ENCODE data around the gene MYO7B.
A peak's percentile ranks its signal among the peaks of the same experiment; 100 is the strongest.

Gene MYO7B

GRCh38 chr2:127597046-127597983 lies 61.8 kb downstream of the MYO7B start:
- peak overlapping the region; percentile 43 for H3K4me3 ChIP-seq (ENCODE audit: low read length)

DNA sequence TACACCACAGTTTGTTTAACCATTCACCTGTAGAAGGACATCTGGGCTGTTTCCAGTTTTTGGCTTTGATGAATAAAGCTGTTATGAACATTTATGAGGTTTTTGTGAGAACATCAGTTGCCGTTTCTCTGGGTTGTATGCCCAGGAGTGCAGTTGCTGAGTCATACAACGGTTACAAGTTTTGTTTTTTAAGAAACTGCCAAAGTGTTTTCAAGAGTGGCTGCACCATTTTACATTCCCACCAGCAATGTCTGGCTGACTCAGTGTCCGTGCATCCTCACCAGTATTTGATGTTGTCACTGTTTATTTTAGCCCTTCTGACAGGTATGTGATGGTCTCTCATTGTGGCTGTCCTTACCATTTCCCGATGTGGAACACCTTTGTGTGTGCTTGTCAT lies 62.5 kb downstream of the MYO7B start:
- DNase-seq (ENCODE audit: low read depth, low spot score): peak; percentile 86
- H3K4me3 ChIP-seq (ENCODE audit: low read length): peak overlapping the region; percentile 43

More at GRCh38 chr2:127597046-127597983, 61.8 kb downstream of the MYO7B start:
- DNase-seq (ENCODE audit: low read depth, low spot score): peak; percentile 70

DNA sequence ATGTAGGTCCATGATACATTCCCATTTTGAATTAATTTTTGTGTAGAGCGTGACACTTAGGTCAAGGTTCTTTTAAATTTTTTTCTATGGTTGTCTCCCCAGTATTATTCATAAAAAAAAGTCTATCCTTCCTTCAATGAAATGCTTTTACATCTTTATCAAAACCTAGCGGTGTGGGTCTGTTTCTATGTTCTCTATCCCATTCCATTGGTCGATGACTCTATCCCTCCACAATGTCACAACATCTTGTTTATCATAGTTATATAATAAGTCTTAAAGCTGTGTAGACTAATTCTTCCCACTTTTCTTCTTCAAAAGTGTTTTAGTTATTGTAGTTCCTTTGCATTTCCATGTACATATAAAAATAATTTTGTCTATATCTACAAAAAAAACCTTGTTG lies 63.2 kb downstream of the MYO7B start:
- DNase-seq (ENCODE audit: low read depth, low spot score): no peak
- peak overlapping the region; percentile 43 for H3K4me3 ChIP-seq (ENCODE audit: low read length)

DNA sequence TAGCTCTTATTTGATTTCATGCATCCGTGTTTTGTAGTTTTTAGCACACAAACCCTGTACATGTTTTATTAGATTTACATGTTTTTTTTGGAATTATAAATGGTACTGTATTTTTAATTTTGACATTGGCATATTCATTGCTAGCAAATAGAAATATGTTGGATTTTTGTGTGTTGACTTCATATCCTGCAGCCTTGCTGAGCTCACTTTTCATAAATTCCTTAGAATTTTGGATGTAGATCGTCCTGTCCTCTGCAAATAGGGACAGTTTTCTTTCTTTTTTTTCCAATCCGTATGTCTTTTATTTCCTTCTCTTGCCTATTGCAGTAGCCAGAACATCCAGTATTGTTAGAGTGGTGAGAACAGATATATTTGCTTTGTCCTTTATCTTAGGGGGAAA lies 63.7 kb downstream of the MYO7B start:
- H3K4me3 ChIP-seq (ENCODE audit: low read length): peak overlapping the region; percentile 43
- DNase-seq (ENCODE audit: low read depth, low spot score): no peak

GRCh38 chr2:127604986-127605385 lies 69.5 kb downstream of the MYO7B start:
- no peak for DNase-seq (ENCODE audit: low read depth, low spot score)
- no peak overlapping the region for H3K4me3 ChIP-seq (ENCODE audit: low read length)

DNA sequence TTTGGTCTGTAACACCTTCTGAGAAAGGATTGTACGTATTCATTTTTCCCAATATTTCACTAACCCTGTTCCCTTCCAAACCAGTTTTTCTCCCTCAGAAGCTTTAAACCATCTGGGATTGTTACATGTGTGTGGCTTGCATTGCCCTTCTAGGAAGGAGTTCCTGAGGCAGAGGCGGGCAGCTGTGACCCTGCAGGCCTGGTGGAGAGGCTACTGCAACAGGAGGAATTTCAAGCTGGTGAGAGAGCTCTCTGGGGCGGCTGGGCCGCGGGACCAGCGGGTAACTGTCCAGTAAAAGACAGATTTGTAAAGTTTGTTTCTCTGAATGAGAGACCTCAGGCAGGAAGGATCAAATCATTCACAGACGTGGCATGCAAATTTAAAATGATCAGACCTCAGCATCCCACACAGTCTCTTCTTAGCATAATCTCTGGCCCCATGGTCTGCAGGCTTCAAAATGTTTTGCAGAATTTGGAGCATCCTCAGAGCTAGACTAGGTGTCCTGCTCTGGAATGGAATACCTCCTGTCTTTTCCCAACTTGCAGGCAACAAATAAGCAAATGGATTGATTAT lies 70.3 kb downstream of the MYO7B start:
- no peak for DNase-seq (ENCODE audit: low read depth, low spot score)
- no peak overlapping the region for H3K4me3 ChIP-seq (ENCODE audit: low read length)

GRCh38 chr2:127606625-127607398 lies 71.3 kb downstream of the MYO7B start:
- DNase-seq (ENCODE audit: low read depth, low spot score): no peak
- H3K4me3 ChIP-seq (ENCODE audit: low read length): no peak overlapping the region

DNA sequence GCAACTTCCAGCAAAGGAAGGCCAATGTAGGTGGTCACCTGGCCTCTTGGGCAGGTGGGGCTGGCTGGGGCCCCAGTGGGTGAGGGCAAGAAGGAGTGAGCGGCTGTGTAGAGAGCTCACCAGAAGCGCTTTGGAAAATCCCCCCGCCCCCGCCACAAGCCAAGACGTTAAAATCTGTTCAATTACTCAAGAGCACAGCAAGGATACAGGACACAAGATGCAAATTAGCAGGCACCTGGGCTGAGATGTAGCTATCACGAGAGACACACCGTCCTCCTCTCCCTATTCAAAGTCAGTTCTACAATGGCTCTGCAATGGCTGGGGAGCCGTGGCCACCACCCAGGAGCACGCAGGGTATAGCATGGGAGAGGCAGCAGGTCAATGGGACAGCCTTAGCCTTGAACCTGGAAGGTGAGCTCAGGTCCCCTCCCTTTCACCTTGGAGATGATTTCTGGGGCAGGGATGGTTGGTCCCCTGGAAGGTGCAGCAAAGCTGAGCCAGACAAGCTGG lies 72.0 kb downstream of the MYO7B start:
- DNase-seq (ENCODE audit: low read depth, low spot score): no peak
- H3K4me3 ChIP-seq (ENCODE audit: low read length): no peak overlapping the region

GRCh38 chr2:127608061-127609030 lies 72.9 kb downstream of the MYO7B start:
- peak; percentile 55 for DNase-seq (ENCODE audit: low read depth, low spot score)
- peak overlapping the region; percentile 33 for H3K4me3 ChIP-seq (ENCODE audit: low read length)

GRCh38 chr2:127609031-127609751 lies 73.7 kb downstream of the MYO7B start:
- H3K4me3 ChIP-seq (ENCODE audit: low read length): peak overlapping the region; percentile 33

DNA sequence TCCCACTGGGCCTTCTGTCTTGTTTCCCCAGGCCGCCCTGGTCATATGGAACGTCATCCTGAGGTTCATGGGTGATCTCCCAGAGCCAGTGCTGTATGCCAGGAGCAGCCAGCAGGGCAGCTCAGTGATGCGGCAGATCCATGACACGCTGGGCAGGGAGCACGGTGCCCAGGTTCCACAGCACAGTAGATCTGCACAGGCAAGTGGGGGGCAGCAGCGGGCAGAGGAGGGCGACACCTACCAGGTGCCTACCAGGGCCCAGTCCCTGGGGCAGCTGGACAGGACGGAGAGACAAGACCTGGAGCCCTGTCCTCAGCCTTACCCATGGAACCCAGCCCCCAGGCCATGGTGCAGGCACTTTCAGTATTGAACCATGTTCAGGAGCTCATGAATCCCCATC lies 74.3 kb downstream of the MYO7B start:
- peak overlapping the region; percentile 33; the same call in 1 of the 2 replicates for H3K4me3 ChIP-seq (ENCODE audit: low read length)
- DNase-seq (ENCODE audit: low read depth, low spot score): no peak

More at GRCh38 chr2:127609031-127609751, 73.7 kb downstream of the MYO7B start:
- DNase-seq (ENCODE audit: low read depth, low spot score): peak; percentile 72

DNA sequence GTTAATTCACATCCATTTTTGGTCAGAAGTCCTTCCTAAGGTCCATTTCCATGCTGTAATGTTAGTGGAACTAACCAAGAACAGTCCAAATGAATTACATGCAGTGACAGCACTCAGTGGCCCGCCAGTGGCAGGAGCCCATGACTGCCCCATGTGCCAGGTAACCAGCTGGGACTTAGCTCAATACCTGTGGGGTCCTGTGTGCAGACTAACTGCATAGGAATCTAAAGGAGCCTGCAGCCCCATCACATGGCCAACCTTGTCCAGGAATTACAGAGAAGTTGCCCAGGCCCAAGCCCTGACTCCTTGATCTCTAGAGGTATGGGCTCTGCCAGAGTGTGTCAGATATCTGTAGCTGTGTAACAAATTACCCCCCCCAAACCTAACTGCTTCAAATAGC lies 75.1 kb downstream of the MYO7B start:
- H3K4me3 ChIP-seq (ENCODE audit: low read length): no peak overlapping the region
- no peak for DNase-seq (ENCODE audit: low read depth, low spot score)

DNA sequence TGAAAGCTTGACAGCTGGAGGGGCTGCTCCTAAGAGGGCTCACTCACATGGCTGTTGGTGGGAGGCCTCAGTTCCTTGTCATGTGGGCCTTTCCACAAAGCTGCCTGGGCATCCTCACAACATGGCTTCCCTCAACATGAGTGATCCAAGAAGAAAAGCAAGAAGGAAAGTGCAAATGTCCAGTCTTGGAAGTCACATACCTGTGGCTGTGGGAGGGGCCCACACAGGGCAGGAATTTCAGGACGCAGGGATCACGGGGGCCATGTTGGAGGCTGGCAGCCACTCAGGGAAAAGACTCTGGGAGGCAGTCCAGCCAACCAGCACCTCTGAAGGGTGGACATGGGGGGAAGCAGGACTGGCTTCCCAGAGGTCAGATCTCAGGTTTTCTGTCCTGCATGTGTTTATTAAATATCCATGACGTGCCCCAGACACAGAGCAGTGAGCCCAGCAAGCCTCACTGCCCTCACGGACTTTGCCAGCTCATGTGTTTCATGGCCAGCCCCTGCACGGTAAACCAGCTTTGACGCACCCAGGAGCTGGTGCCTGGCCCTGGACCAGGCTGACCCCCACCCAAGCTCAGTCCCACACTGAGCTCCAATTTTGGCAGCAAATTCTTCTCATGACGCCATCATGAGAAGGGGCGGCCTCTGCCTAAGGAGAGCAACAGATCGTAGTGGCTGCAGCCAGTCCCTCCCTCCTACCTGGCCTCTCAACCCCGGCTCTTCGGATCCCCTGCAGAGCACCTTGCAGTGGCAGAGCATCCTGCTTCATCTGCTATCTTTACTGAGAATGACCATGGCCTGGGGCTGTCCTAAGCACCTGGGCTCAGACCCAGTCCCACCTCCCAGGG lies 75.8 kb downstream of the MYO7B start:
- H3K4me3 ChIP-seq (ENCODE audit: low read length): no peak overlapping the region
- DNase-seq (ENCODE audit: low read depth, low spot score): no peak

- DNase-seq (ENCODE audit: low read depth, low spot score): no peak
- no peak overlapping the region for H3K4me3 ChIP-seq (ENCODE audit: low read length)
Measured at GRCh38 chr2:127612111-127612822, 76.8 kb downstream of the MYO7B start.

- DNase-seq (ENCODE audit: low read depth, low spot score): no peak
- no peak overlapping the region for H3K4me3 ChIP-seq (ENCODE audit: low read length)
Measured at GRCh38 chr2:127614246-127614645, 78.8 kb downstream of the MYO7B start.

- H3K4me3 ChIP-seq (ENCODE audit: low read length): peak overlapping the region; percentile 2
- no peak for DNase-seq (ENCODE audit: low read depth, low spot score)
Measured at GRCh38 chr2:127614731-127615130, 79.2 kb downstream of the MYO7B start.
